HG03196 (cell line): Measurements from ENCODE around the gene ANKRD6.

Source experiments
- ATAC-seq: cut with Tn5 transposase; IDR thresholded peaks from one replicate; pipeline ENCODE4 v1.9.1; 2021; ENCODE audit not compliant: unreplicated experiment

ANKRD6 gene

DNA sequence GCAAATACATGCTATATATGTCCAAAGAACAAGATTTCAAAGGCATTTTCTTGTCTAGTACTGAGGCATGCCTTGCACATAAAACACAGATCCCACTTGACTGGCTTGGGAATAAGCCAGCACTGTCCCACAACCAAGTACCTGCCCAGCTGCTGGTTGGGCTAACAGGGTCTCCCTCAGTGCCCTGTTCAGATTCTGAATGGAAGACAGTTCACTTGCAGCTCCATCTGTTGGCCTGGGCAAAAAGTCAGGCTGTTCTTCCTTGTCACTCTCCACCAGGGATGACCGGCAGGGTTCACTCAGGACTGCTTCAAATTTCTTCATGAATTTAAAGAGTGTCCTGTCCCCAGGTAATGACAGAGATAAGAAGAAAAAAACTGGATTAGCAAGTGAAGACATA lies 250.0 kb downstream of the ANKRD6 start:
- ATAC-seq = no peak
